ENCODE results near the gene CA10.

GRCh38 chr17:52147431-52147830 is 11.1 kb downstream of the CA10 start:
- TF ChIP-seq POLR2A (IDR thresholded peaks at IDR 0.05), result no peak
- TF ChIP-seq, protein P1, sequence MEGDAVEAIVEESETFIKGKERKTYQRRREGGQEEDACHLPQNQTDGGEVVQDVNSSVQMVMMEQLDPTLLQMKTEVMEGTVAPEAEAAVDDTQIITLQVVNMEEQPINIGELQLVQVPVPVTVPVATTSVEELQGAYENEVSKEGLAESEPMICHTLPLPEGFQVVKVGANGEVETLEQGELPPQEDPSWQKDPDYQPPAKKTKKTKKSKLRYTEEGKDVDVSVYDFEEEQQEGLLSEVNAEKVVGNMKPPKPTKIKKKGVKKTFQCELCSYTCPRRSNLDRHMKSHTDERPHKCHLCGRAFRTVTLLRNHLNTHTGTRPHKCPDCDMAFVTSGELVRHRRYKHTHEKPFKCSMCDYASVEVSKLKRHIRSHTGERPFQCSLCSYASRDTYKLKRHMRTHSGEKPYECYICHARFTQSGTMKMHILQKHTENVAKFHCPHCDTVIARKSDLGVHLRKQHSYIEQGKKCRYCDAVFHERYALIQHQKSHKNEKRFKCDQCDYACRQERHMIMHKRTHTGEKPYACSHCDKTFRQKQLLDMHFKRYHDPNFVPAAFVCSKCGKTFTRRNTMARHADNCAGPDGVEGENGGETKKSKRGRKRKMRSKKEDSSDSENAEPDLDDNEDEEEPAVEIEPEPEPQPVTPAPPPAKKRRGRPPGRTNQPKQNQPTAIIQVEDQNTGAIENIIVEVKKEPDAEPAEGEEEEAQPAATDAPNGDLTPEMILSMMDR (IDR thresholded peaks at IDR 0.05), result no peak
- TF ChIP-seq POLR2AphosphoS5 (IDR thresholded peaks at IDR 0.05), result no peak
- no peak for TF ChIP-seq EP300 (IDR thresholded peaks at IDR 0.05; ENCODE audit: low read depth)

Measured in transverse colon (tissue), 4 donors.